ENCODE measurements around the gene SEC14L1. TPM values are rescaled to one million over a fixed set of nuclear protein-coding genes. Genes with fewer than 3 reads are reported as not detected.

SEC14L1 gene
- total RNA-seq, 2 experiments from 2014 or later: 97.3 to 98.5 TPM

GRCh38 chr17:77218902-77219301, 78.1 kb downstream of the SEC14L1 start:
- H3K4me1 Mint-ChIP-seq (ENCODE audit: low read depth): no peaks in the 10 kb centered on the region
- ATAC-seq (ENCODE audit: poor library complexity) (no peak), DNase-seq (no peak)
- Histone ChIP-seq H3K36me3 (ENCODE audit: insufficient read depth, low read length) (peaks cover 26% of the 10 kb centered on the region), H3K4me3 (ENCODE audit: low read length) (no peak overlapping the region), H3K27me3 (ENCODE audit: control insufficient read depth in 1 of 2, insufficient read depth in 2 of 2, low read length in 2 of 2) (no peaks in the 10 kb centered on the region), H3K27ac (ENCODE audit: low read depth in 1 of 2, low read length in 2 of 2) (no peak overlapping the region), H3K4me1 (ENCODE audit: insufficient read depth, low read length) (no peaks in the 10 kb centered on the region), H3K9me3 (ENCODE audit: control insufficient read depth in 1 of 2, insufficient read depth in 1 of 2, low read length in 2 of 2) (peaks cover 0 to 5% of the 10 kb centered on the region in 2 experiments)
- POLR2A ChIA-PET: no interaction called here
- H3K27me3 Mint-ChIP-seq: no peaks in the 10 kb centered on the region
- no peak for TF ChIP-seq CTCF (IDR thresholded peaks at IDR 0.05)
- H3K27ac Mint-ChIP-seq: no peak overlapping the region
- peaks cover 39% of the 10 kb centered on the region for H3K36me3 Mint-ChIP-seq (ENCODE audit: low read depth)
- no peaks in the 10 kb centered on the region for H3K9me3 Mint-ChIP-seq
- CTCF ChIA-PET: no interaction called here
- no peak overlapping the region for H3K4me3 Mint-ChIP-seq
- intact Hi-C loops (cut with DNase I, micrococcal nuclease): no loop called here

GRCh38 chr17:77222356-77222755, 81.6 kb downstream of the SEC14L1 start:
- Mint-ChIP-seq H3K27me3 (no peaks in the 10 kb centered on the region), H3K4me1 (ENCODE audit: low read depth) (no peaks in the 10 kb centered on the region), H3K36me3 (ENCODE audit: low read depth) (peaks cover 12% of the 10 kb centered on the region), H3K27ac (no peak overlapping the region), H3K9me3 (no peaks in the 10 kb centered on the region), H3K4me3 (no peak overlapping the region)
- DNase-seq: no peak
- Histone ChIP-seq H3K4me3 (ENCODE audit: low read length) (no peak overlapping the region), H3K27me3 (ENCODE audit: control insufficient read depth in 1 of 2, insufficient read depth in 2 of 2, low read length in 2 of 2) (no peaks in the 10 kb centered on the region), H3K9me3 (ENCODE audit: control insufficient read depth in 1 of 2, insufficient read depth in 1 of 2, low read length in 2 of 2) (peaks cover 0 to 30% of the 10 kb centered on the region in 2 experiments), H3K36me3 (ENCODE audit: insufficient read depth, low read length) (peaks cover 3% of the 10 kb centered on the region), H3K4me1 (ENCODE audit: insufficient read depth, low read length) (no peaks in the 10 kb centered on the region), H3K27ac (ENCODE audit: low read depth in 1 of 2, low read length in 2 of 2) (no peak overlapping the region)
- no peak for TF ChIP-seq CTCF (IDR thresholded peaks at IDR 0.05)
- POLR2A ChIA-PET: no interaction called here
- no peak for ATAC-seq (ENCODE audit: poor library complexity)
- CTCF ChIA-PET: no interaction called here
- intact Hi-C loops (cut with DNase I, micrococcal nuclease): no loop called here

GRCh38 chr17:77223642-77224420, 83.1 kb downstream of the SEC14L1 start:
- no peak for ATAC-seq (ENCODE audit: poor library complexity)
- no peak overlapping the region for H3K27ac ChIP-seq (ENCODE audit: low read depth in 1 of 2, low read length in 2 of 2)
- Mint-ChIP-seq H3K9me3 (no peaks in the 10 kb centered on the region), H3K36me3 (ENCODE audit: low read depth) (peaks cover under 1% of the 10 kb centered on the region), H3K4me3 (no peak overlapping the region), H3K27me3 (no peaks in the 10 kb centered on the region), H3K27ac (no peak overlapping the region), H3K4me1 (ENCODE audit: low read depth) (no peaks in the 10 kb centered on the region)
- intact Hi-C loops (cut with DNase I, micrococcal nuclease): no loop called here
- peaks cover 0 to 30% of the 10 kb centered on the region in 2 experiments for H3K9me3 ChIP-seq (ENCODE audit: control insufficient read depth in 1 of 2, insufficient read depth in 1 of 2, low read length in 2 of 2)
- H3K27me3 ChIP-seq (ENCODE audit: control insufficient read depth in 1 of 2, insufficient read depth in 2 of 2, low read length in 2 of 2): no peaks in the 10 kb centered on the region
- no peak for TF ChIP-seq CTCF (IDR thresholded peaks at IDR 0.05)
- no peaks in the 10 kb centered on the region for H3K4me1 ChIP-seq (ENCODE audit: insufficient read depth, low read length)
- POLR2A ChIA-PET: no interaction called here
- DNase-seq: no peak
- no peaks in the 10 kb centered on the region for H3K36me3 ChIP-seq (ENCODE audit: insufficient read depth, low read length)
- no peak overlapping the region for H3K4me3 ChIP-seq (ENCODE audit: low read length)
- CTCF ChIA-PET: no interaction called here
